ENCODE measurements around the gene SPATA24. TPM values are rescaled to one million over a fixed set of nuclear protein-coding genes. Genes with fewer than 3 reads are reported as not detected.

The SPATA24 gene, protein sequence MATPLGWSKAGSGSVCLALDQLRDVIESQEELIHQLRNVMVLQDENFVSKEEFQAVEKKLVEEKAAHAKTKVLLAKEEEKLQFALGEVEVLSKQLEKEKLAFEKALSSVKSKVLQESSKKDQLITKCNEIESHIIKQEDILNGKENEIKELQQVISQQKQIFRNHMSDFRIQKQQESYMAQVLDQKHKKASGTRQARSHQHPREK
- total RNA-seq = 1 to 10 TPM in 3 of 4 donors, not detected in 1; 1.3 to 2.2 (median 1.4) TPM

DNA sequence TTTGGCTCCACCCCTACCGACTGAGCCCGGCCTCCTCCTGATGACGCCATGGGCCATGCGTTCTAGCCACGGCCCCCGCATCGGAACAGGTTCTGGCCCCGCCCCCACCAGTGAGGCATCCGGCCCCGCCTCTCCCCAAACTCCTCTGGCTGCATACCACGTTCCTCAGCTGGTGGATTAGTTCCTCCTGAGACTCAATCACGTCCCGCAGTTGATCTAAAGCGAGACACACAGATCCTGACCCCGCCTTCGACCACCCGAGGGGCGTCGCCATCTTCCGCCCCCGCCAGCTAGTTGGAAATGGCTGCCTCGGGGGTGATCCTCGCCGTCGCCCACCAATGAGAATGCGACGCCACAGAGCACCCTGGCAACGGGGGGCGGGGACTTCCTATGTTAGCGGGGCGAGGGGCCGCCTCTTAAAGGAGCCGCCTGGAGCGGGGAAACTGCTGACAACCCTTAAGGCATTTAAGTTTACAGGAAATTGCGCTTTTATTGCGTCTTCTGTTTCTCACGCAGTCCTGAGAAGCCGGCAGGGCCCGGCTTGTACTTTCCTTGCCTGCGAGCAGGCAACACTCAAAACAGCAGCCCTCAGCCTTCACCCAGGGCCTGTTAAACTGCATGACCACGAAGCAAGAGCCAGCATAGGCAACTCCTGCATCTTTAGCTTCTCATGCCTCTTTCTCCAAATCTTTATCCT is at the start of gene SPATA24:
Gene SPATA24 (minus strand): TSS at position 303 of the 697 bp plus-strand sequence. CDS start 29 bp downstream, at position 274.
- peaks cover 20% of the 10 kb centered on the region for H3K4me1 ChIP-seq
- H3K4me3 ChIP-seq = peak within 1 kb of the TSS; percentile 56
- TF ChIP-seq EP300 (IDR thresholded peaks at IDR 0.05) (no peak), POLR2AphosphoS5 (IDR thresholded peaks at IDR 0.05) (peak in 2 of 3 donors; percentile 47 to 63)
- H3K9me3 ChIP-seq = no peaks in the 10 kb centered on the region
- 1% methylated on average over 35 of the region's 41 CpGs for WGBS
- H3K27me3 ChIP-seq = no peaks in the 10 kb centered on the region
- peak within 1 kb of the TSS; percentile 91 for H3K27ac ChIP-seq
- peak; percentile 99 for DNase-seq (ENCODE audit: low spot score in 2 of 2)
- no peaks in the 10 kb centered on the region for H3K36me3 ChIP-seq

DNA sequence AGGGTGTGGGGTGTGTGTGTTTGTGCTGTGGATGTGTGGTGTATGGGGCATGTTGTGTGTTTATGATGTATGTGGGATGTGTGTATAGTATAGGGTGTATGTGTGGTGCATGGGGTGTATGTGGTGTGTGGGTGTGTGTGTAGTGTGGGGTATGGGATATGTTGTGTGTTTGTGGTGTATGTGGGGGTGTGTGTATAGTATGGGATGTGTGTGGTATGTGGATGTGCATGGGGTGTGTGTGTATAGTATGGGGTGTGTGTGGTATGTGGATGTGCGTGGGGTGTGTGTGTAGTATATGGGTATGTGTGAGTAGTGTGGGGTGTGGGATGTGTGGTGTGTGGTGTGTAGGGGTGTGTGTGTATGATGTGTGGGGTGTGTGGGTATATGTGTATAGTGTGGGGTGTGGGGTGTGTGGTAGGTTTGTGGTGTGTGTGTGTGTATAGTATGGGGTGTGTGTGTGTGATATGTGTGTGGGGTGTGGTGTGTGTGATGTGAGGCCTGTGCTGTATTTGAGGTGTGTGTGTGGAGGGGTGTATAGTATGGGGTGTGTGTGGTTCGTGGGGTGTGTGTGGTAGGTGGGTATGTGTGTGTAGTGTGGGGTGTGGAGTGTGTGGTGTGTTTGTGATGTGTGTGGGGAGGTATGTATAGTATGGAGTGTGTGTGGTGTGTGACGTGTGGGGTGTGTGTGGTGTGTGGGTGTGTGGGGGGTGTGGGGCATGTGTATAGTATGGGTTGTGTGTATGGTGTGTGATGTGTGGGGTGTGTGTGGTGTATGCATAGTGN is 48.2 kb upstream of the SPATA24 start:
- TF ChIP-seq EP300 (IDR thresholded peaks at IDR 0.05) (no peak), POLR2A (IDR thresholded peaks at IDR 0.05) (no peak)
- TF ChIP-seq, protein P1, sequence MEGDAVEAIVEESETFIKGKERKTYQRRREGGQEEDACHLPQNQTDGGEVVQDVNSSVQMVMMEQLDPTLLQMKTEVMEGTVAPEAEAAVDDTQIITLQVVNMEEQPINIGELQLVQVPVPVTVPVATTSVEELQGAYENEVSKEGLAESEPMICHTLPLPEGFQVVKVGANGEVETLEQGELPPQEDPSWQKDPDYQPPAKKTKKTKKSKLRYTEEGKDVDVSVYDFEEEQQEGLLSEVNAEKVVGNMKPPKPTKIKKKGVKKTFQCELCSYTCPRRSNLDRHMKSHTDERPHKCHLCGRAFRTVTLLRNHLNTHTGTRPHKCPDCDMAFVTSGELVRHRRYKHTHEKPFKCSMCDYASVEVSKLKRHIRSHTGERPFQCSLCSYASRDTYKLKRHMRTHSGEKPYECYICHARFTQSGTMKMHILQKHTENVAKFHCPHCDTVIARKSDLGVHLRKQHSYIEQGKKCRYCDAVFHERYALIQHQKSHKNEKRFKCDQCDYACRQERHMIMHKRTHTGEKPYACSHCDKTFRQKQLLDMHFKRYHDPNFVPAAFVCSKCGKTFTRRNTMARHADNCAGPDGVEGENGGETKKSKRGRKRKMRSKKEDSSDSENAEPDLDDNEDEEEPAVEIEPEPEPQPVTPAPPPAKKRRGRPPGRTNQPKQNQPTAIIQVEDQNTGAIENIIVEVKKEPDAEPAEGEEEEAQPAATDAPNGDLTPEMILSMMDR (IDR thresholded peaks at IDR 0.05) = no peak
- Histone ChIP-seq H3K9me3 (no peaks in the 10 kb centered on the region), H3K27me3 (no peaks in the 10 kb centered on the region), H3K27ac (no peak overlapping the region), H3K4me3 (no peak overlapping the region), H3K4me1 (peaks cover 2% of the 10 kb centered on the region), H3K36me3 (no peaks in the 10 kb centered on the region)
- DNase-seq (ENCODE audit: low spot score in 2 of 2) = peak in 1 of 2 donors; percentile 49
- 80% methylated on average over 3 of the region's 3 CpGs for WGBS

DNA sequence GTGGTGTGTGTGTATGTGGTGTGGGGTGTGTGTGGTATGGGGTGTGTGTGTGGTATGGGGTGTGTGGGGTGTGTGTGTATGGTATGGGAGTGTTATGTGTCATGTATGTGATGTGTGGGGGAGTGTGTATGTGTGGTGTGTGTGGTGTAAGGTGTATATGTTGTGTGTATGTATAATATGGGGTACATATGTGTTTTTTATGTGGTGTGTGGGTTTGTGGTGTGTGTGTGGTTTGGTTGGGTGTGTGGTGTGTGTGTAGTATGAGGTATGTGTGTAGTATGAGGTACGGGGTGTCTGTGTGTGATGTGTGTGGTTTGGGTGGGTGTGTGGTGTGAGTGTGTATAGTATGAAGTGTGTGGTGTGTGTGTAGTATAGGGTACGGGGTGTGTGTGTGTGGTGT is 47.3 kb upstream of the SPATA24 start:
- Histone ChIP-seq H3K27me3 (no peaks in the 10 kb centered on the region), H3K9me3 (no peaks in the 10 kb centered on the region), H3K4me3 (no peak overlapping the region), H3K36me3 (no peaks in the 10 kb centered on the region), H3K27ac (no peak overlapping the region), H3K4me1 (peaks cover 11% of the 10 kb centered on the region)
- TF ChIP-seq, protein P1 (IDR thresholded peaks at IDR 0.05) = no peak
- TF ChIP-seq EP300 (IDR thresholded peaks at IDR 0.05) (no peak), POLR2AphosphoS5 (IDR thresholded peaks at IDR 0.05) (no peak), POLR2A (IDR thresholded peaks at IDR 0.05) (no peak)
- WGBS = 88% methylated on average over 2 of the region's 2 CpGs
- DNase-seq (ENCODE audit: low spot score in 2 of 2) = no peak

DNA sequence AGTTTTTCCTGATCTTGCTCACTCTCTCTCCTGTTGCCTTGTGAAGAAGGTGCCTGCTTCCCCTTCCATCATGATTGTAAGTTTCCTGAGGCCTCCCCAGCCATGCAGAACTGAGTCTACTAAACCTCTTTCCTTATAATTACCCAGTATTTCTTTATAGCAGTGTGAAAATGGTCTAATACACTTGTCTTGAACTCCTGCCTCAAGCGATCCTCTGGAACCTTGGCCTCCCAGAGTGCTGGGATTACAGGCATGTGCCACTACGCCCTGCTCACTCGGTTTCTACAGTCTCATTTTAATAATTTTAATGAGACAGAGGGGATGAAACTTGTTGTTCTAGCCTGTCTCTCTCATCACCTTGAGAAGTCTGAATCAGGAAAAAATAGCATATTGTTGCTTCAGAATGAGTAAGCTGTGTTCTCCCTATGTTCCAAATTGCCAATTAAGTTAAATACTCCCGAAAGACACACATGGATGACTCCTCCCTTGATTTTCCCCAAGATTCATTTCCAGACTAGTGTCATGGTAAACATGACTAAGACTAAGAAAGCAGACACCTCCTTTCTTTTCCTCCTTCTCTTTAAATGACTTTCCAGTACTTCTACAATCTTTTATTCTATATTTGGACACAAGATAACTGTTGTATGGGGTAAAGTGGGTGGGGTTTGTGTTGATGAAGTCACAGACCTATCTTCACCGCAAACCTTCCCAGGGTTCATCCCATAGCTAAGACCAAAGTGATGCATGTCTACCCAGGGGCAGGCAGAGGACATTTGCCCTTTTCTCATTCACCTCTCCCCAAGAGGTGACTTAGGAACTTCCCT is 43.3 kb upstream of the SPATA24 start:
- Histone ChIP-seq H3K4me3 (no peak overlapping the region), H3K9me3 (no peaks in the 10 kb centered on the region), H3K4me1 (peaks cover 12% of the 10 kb centered on the region), H3K27me3 (no peaks in the 10 kb centered on the region), H3K36me3 (no peaks in the 10 kb centered on the region), H3K27ac (peak overlapping the region; percentile 24)
- DNase-seq (ENCODE audit: low spot score in 2 of 2) = no peak
- WGBS = 57% methylated on average over 5 of the region's 5 CpGs
- TF ChIP-seq POLR2A (IDR thresholded peaks at IDR 0.05) (no peak), POLR2AphosphoS5 (IDR thresholded peaks at IDR 0.05) (no peak)

- peak in 1 of 2 donors; percentile 36 for DNase-seq (ENCODE audit: low spot score in 2 of 2)
- TF ChIP-seq, protein P1 (IDR thresholded peaks at IDR 0.05) = no peak
- TF ChIP-seq POLR2A (IDR thresholded peaks at IDR 0.05) (no peak), POLR2AphosphoS5 (IDR thresholded peaks at IDR 0.05) (no peak), EP300 (IDR thresholded peaks at IDR 0.05) (no peak)
- no peaks in the 10 kb centered on the region for H3K9me3 ChIP-seq
- peak overlapping the region; percentile 25 for H3K27ac ChIP-seq
- WGBS = 56% methylated on average over 7 of the region's 7 CpGs
- H3K4me3 ChIP-seq = no peak overlapping the region
- H3K27me3 ChIP-seq = no peaks in the 10 kb centered on the region
- peaks cover 12% of the 10 kb centered on the region for H3K4me1 ChIP-seq
- no peaks in the 10 kb centered on the region for H3K36me3 ChIP-seq
Observed at GRCh38 chr5:139445325-139446170, 41.7 kb upstream of the SPATA24 start.
